HG03469 (cell line): ENCODE measurements around the gene GAPVD1.
"Not testable (repeated sequence)": the region's sequence is repeated elsewhere in the genome, so short reads cannot be mapped to it uniquely, and the experiment has no call there.

Experiments
- ATAC-seq: cut with Tn5 transposase; IDR thresholded peaks from one replicate; pipeline ENCODE4 v1.9.1; 2021; ENCODE audit warnings: mild to moderate bottlenecking, moderate library complexity, moderate number of reproducible peaks; ENCODE audit not compliant: unreplicated experiment

The GAPVD1 gene

DNA sequence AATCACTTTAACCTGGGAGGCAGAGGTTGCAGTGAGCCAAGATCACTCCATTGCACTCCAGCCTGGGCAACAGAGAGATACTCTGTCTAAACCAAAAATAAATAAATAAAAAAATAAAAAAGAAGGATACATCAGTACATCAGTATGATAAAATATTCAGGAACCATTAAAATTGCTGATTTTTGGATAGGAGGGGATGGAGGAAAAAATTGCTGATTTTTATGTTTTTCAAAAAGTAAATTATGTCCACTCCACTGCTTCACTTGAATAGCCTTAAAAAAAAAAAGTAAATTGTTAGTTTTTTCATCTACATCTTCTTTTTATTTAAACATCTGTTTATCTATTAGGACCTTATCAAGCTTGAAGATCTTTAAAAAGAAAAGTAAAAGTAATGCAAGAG lies 7.4 kb upstream of the GAPVD1 start:
- ATAC-seq, result no peak

DNA sequence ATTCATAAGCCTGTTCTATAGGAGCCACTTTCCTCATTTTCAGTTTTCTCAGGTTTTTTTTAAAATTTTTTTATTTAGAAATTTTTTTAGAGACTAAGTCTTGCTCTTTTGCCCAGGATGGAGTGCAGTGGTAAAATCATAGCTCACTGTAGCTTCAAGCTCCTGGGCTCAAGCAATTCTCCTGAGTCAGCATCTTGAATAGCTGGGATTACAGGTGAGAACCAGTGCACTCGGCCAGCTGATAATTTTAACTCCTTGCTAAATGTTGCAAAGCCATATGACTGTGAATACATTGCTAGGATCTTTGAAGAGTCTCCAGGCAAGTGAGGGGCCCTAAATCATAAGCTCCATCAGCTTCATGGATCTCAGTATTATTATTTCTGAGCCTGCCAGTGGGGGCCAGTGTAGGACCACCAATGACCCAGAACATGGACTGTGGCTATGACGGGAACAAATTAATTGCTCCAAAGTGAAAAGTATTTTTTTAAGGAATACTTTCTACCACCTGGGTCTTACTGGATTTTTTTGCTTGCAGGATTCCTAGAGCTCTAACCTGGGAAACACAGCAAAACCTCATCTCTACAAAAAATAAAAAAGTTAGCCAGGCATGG lies 5.7 kb upstream of the GAPVD1 start:
- ATAC-seq, result no peak

DNA sequence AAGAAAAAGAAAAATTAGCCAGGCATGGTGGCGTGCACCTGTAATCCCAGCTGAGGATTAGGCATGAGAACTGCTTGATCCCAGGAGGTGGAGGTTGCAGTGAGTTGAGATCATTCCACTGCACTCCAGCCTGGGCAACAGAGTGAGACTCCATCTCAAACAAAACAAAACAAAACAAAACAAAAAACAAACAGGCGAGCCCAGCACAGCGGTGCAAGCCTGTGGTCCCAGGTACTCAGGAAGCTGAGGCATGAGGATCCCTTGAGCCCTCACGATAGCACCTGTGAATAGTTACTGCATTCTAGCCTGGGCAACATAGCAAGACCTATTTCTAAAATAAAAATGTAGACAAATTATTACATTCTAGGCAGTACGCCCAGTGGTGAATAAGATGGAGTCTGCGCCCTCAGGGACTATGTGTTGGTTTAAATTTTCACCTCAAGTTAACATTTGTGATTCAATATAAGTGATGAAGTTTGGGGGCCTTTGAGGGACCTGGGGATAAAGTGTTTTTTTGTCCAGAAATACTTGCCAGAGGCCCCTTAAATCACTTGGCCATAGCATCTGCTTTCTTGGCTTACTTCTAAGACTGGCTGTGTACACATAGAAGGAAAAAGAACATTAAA lies 3.4 kb upstream of the GAPVD1 start:
- ATAC-seq, result no peak

- ATAC-seq, result no peak
Measured at GRCh38 chr9:125258832-125259534, 2.6 kb upstream of the GAPVD1 start.

GRCh38 chr9:125260561-125260960 lies 1.1 kb upstream of the GAPVD1 start:
- ATAC-seq, result no peak

- ATAC-seq, result no peak
Measured at GRCh38 chr9:125262294-125262991, 817 bp downstream of the GAPVD1 start.

DNA sequence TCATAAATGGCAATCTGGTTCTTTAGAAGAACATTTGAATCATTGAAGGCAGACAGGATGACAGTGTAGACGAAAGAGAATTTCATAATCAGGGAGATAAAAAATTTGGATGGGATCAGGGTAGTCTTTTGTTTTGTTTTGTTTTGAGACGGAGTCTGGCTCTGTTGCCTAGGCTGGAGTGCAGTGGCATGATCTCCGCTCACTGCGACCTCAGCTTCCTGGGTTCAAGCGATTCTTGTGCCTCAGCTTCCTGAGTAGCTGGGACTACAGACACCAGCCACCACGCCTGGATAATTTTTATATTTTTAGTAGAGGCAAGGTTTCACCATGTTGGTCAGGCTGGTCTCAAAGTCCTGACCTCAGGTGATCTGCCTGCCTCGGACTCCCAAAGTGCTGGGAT lies 2.4 kb downstream of the GAPVD1 start:
- not testable (repeated sequence) for ATAC-seq

DNA sequence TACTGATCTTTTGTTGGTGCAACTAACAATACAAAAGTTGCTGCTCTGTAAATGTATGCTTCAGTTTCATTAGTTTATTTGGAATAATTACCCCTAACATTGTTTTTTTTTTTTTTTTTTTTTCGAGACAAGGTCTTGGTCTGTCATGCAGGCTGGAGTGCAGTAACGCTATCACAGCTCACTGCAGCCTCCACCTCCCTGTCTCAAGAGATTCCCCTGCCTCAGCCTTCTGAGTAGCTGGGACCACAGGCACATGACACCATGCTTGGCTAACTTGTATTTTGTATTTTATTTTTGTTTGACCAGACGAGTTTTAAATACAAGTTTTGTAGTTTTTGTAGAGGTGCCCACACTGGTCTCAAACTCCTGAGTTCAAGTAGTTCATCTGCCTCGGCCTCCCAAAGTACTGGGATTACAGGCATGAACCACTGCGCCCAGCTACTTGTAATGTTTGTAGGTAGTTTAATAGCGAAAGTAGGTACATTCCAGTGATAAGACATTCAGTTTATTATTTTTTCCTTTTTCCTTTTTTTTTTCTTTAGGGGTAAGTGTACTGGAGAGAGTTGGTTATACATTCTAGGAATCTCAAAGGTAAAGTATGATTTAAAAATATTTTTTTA lies 6.9 kb downstream of the GAPVD1 start:
- no peak for ATAC-seq

- no peak for ATAC-seq
Measured at GRCh38 chr9:125269014-125269397, 7.4 kb downstream of the GAPVD1 start.

GRCh38 chr9:125271081-125271480 lies 9.5 kb downstream of the GAPVD1 start:
- no peak for ATAC-seq

DNA sequence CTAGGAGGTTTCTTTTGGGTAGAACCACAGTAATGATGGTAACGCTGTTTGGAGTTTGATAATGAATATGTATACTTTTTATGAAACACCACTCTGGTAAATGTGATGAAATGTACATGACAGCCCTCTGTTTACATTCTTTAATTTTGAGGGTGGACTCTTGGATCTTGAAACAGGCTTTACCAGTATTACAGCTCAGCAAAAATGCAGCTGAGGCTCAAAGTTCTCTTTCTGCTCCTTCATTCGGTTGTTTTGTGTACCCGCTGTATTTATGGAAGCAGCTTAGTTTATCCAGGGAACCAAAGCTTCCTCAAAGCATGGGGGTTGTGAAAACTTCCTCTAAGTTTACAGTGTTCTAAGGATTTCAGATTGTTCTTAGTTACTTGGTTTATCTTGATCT lies 11.1 kb downstream of the GAPVD1 start:
- no peak for ATAC-seq

GRCh38 chr9:125276771-125277170 lies 15.1 kb downstream of the GAPVD1 start:
- no peak for ATAC-seq

- ATAC-seq, result no peak
Measured at GRCh38 chr9:125277411-125277810, 15.8 kb downstream of the GAPVD1 start.

DNA sequence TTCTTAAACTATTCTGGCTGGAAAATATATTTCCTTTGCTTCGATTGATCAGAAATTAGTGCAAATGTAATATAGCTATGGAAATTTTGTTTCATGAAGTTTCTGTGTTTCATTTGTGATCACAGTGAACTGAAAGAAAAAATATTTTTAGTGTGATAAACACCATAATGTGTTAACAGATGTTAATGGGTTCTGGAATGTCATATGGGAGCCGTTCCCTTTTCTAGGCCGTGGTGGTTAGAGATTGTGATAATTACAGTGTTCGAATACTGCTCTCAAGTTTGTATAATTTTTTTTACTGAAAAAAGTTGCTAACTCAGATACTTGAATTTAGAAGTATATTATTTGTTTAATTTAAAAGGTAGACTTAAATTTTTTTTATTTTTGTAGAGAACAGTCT lies 19.3 kb downstream of the GAPVD1 start:
- no peak for ATAC-seq

- ATAC-seq, result no peak
Measured at GRCh38 chr9:125284855-125285254, 23.2 kb downstream of the GAPVD1 start.

- not testable (repeated sequence) for ATAC-seq
Measured at GRCh38 chr9:125286935-125287433, 25.4 kb downstream of the GAPVD1 start.

- no peak for ATAC-seq
Measured at GRCh38 chr9:125293134-125293533, 31.5 kb downstream of the GAPVD1 start.

DNA sequence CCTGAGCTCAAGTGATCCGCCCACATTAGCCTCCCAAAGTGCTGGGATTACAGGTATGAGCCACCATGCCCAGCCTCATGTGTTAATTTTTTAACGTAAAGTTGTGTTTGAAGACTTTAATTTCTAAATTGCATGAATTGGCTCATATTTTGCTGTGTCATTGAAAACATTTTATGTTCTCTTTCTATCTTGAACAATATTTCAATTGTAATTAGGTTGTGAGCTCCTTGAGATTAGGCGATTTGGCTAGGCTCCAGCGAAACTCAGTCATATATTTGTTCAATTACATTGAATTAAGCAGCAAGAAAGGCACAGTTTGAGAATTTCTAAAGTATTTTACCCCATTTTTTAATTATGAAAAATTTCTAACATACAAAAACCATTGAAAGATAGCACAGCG lies 34.0 kb downstream of the GAPVD1 start:
- no peak for ATAC-seq

GRCh38 chr9:125296843-125297372 lies 35.3 kb downstream of the GAPVD1 start:
- ATAC-seq, result no peak

GRCh38 chr9:125297917-125298316 lies 36.3 kb downstream of the GAPVD1 start:
- ATAC-seq, result no peak

- no peak for ATAC-seq
Measured at GRCh38 chr9:125302241-125302640, 40.6 kb downstream of the GAPVD1 start.
